Measurements from ENCODE around the gene TMEM247. TPM values are rescaled to one million over a fixed set of nuclear protein-coding genes. Genes with fewer than 3 reads are reported as not detected.

TMEM247 gene
- total RNA-seq, 2 experiments from 2014 or later, result not detected

DNA sequence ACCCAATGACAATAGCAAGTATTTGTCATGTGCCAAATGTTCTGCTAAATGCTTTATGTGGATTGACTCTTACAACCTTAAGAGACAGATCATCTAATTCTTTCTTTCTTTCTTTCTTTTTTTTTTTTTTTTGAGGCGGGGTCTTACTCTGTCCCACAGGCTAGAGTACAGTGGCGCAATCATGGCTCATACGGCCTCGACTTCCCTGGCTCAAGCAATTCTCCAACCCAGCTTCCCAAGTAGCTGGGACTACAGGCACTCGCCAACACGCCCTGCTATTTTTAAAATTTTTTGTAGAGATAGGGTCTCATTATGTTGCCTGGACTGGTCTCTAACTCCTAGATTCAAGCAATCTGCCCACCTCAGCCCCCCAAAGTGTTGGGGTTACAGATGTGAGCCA, 21.4 kb downstream of the TMEM247 start:
- ATAC-seq (ENCODE audit: poor library complexity), result no peak
- Histone ChIP-seq H3K27ac (ENCODE audit: low read depth in 1 of 2, low read length in 2 of 2) (no peak overlapping the region), H3K4me3 (ENCODE audit: low read length) (no peak overlapping the region), H3K27me3 (ENCODE audit: control insufficient read depth in 1 of 2, insufficient read depth in 2 of 2, low read length in 2 of 2) (no peaks in the 10 kb centered on the region), H3K9me3 (ENCODE audit: control insufficient read depth in 1 of 2, insufficient read depth in 1 of 2, low read length in 2 of 2) (no peaks in the 10 kb centered on the region), H3K4me1 (ENCODE audit: insufficient read depth, low read length) (peaks cover 12% of the 10 kb centered on the region), H3K36me3 (ENCODE audit: insufficient read depth, low read length) (no peaks in the 10 kb centered on the region)
- TF ChIP-seq, protein P1, sequence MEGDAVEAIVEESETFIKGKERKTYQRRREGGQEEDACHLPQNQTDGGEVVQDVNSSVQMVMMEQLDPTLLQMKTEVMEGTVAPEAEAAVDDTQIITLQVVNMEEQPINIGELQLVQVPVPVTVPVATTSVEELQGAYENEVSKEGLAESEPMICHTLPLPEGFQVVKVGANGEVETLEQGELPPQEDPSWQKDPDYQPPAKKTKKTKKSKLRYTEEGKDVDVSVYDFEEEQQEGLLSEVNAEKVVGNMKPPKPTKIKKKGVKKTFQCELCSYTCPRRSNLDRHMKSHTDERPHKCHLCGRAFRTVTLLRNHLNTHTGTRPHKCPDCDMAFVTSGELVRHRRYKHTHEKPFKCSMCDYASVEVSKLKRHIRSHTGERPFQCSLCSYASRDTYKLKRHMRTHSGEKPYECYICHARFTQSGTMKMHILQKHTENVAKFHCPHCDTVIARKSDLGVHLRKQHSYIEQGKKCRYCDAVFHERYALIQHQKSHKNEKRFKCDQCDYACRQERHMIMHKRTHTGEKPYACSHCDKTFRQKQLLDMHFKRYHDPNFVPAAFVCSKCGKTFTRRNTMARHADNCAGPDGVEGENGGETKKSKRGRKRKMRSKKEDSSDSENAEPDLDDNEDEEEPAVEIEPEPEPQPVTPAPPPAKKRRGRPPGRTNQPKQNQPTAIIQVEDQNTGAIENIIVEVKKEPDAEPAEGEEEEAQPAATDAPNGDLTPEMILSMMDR (IDR thresholded peaks at IDR 0.05), result no peak
- H3K27ac Mint-ChIP-seq, result peak overlapping the region; percentile 91
- H3K4me1 Mint-ChIP-seq (ENCODE audit: low read depth), result peaks cover 10% of the 10 kb centered on the region
- POLR2A ChIA-PET, result no interaction called here
- H3K9me3 Mint-ChIP-seq, result no peaks in the 10 kb centered on the region
- peak overlapping the region; percentile 94 for H3K4me3 Mint-ChIP-seq
- CTCF ChIA-PET, result no interaction called here
- DNase-seq, result no peak
- no peaks in the 10 kb centered on the region for H3K27me3 Mint-ChIP-seq
- intact Hi-C loops (cut with DNase I, micrococcal nuclease), result no loop called here
- peaks cover 5% of the 10 kb centered on the region for H3K36me3 Mint-ChIP-seq (ENCODE audit: low read depth)

DNA sequence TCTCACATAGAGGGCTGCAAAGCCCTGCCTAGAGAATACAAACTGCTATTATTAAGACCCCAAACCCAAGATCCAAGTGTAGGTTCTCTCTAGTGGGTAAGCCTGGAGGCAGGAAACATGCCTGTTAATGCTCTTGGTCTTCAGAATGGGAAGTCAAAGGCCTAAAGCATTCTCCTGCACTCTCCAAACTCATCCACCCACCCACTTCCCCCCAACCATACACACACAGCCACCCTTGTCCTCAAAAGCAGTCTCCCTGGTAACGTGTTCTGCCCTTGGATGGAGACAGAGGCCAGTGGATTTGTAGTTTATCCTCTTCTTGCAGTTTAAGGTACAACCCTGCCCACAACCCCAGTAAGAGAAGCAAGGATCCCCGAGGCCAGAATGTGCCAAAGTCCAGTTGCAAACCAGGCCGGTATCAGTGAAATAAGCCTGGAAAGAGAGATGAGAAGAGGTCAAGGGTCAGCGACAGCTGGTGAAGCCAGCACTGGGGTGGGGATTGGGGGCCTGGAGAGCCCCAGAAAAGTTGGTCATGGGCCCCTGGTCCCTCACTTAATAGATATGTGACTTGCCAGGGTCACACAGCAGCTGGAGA, 23.0 kb downstream of the TMEM247 start:
- intact Hi-C loops (cut with DNase I, micrococcal nuclease), result no loop called here
- TF ChIP-seq, protein P1 (IDR thresholded peaks at IDR 0.05), result no peak
- Mint-ChIP-seq H3K4me1 (ENCODE audit: low read depth) (peaks cover 10% of the 10 kb centered on the region), H3K4me3 (no peak overlapping the region), H3K36me3 (ENCODE audit: low read depth) (peaks cover 5% of the 10 kb centered on the region), H3K27ac (no peak overlapping the region), H3K9me3 (no peaks in the 10 kb centered on the region), H3K27me3 (no peaks in the 10 kb centered on the region)
- ATAC-seq (ENCODE audit: poor library complexity) (no peak), DNase-seq (no peak)
- Histone ChIP-seq H3K9me3 (ENCODE audit: control insufficient read depth in 1 of 2, insufficient read depth in 1 of 2, low read length in 2 of 2) (no peaks in the 10 kb centered on the region), H3K4me3 (ENCODE audit: low read length) (no peak overlapping the region), H3K27ac (ENCODE audit: low read depth in 1 of 2, low read length in 2 of 2) (no peak overlapping the region), H3K27me3 (ENCODE audit: control insufficient read depth in 1 of 2, insufficient read depth in 2 of 2, low read length in 2 of 2) (no peaks in the 10 kb centered on the region), H3K4me1 (ENCODE audit: insufficient read depth, low read length) (peaks cover 12% of the 10 kb centered on the region), H3K36me3 (ENCODE audit: insufficient read depth, low read length) (no peaks in the 10 kb centered on the region)
- ChIA-PET CTCF (no interaction called here), POLR2A (no interaction called here)

DNA sequence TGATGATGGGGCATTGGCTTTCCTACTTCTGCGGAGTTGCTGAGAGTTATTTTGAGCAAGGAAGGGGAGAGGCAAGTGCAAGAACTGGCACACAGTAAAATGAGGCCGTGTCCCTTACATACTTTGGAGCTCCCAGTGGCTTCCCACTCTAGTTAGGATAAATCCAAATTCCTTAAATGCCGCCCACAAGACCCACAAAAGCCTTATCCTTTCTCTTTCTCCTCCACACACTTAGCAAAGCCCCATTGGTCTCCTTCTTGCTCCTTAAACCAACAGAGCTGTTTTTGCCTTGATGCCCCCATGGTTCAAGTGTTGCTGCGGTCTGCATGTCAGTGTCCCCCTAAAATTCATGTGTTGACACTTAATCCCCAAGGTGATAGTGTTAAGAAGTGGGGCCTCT, 24.3 kb downstream of the TMEM247 start:
- Mint-ChIP-seq H3K4me1 (ENCODE audit: low read depth) (peaks cover 10% of the 10 kb centered on the region), H3K27ac (no peak overlapping the region), H3K9me3 (no peaks in the 10 kb centered on the region), H3K4me3 (no peak overlapping the region), H3K36me3 (ENCODE audit: low read depth) (peaks cover 5% of the 10 kb centered on the region), H3K27me3 (no peaks in the 10 kb centered on the region)
- POLR2A ChIA-PET, result no interaction called here
- ATAC-seq (ENCODE audit: poor library complexity) (no peak), DNase-seq (no peak)
- Histone ChIP-seq H3K27me3 (ENCODE audit: control insufficient read depth in 1 of 2, insufficient read depth in 2 of 2, low read length in 2 of 2) (no peaks in the 10 kb centered on the region), H3K9me3 (ENCODE audit: control insufficient read depth in 1 of 2, insufficient read depth in 1 of 2, low read length in 2 of 2) (no peaks in the 10 kb centered on the region), H3K36me3 (ENCODE audit: insufficient read depth, low read length) (no peaks in the 10 kb centered on the region), H3K4me1 (ENCODE audit: insufficient read depth, low read length) (peaks cover 12% of the 10 kb centered on the region), H3K27ac (ENCODE audit: low read depth in 1 of 2, low read length in 2 of 2) (no peak overlapping the region), H3K4me3 (ENCODE audit: low read length) (no peak overlapping the region)
- CTCF ChIA-PET, result no interaction called here
- intact Hi-C loops (cut with DNase I, micrococcal nuclease), result no loop called here
- TF ChIP-seq, protein P1 (IDR thresholded peaks at IDR 0.05), result no peak

Measured in CD4-positive, alpha-beta T cell (primary cell).